ENCODE measurements around the gene ACP3. TPM values are rescaled to one million over a fixed set of nuclear protein-coding genes. Genes with fewer than 3 reads are reported as not detected.

The ACP3 gene
- total RNA-seq, 1 experiment from 2014 or later: 0.82 TPM

DNA sequence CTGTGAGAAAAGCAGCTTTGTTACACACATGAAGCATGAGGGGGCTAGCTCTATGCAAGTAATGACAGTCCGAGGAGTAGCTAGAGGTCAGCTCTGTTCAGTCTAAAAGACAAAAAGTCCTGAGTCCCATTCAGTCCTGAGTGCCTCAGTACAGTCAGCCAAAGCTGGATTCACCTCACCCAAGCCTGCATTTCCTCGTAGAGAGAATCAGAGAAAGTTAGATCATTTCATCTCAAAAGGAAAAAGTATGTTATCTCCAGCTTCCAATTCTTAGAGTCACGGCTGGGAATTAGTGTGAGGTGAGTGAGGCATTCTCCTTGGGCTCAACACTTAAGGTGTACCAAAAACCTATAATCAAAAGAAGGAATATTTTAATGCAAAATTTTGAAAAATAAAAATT is 5.9 kb upstream of the ACP3 start:
- DNase-seq: no peak
- H3K27me3 ChIP-seq (replicated peaks; ENCODE audit: control insufficient read depth, insufficient read depth, low read length): no peaks in the 10 kb centered on the region
- intact Hi-C loops (cut with micrococcal nuclease; ENCODE audit: unreplicated experiment): no loop called here
- H3K4me1 Mint-ChIP-seq (ENCODE audit: low read depth, unreplicated experiment): no peaks in the 10 kb centered on the region
- no peaks in the 10 kb centered on the region for H3K36me3 ChIP-seq (ENCODE audit: control insufficient read depth, insufficient read depth, low read length)
- no peak overlapping the region for H3K4me3 Mint-ChIP-seq (ENCODE audit: unreplicated experiment)
- H3K36me3 Mint-ChIP-seq (ENCODE audit: insufficient read depth, unreplicated experiment): no peaks in the 10 kb centered on the region
- no peaks in the 10 kb centered on the region for H3K27me3 Mint-ChIP-seq (ENCODE audit: insufficient read depth, unreplicated experiment)
- BruUV-seq (replicated peaks): no TSS peak
- no peaks in the 10 kb centered on the region for H3K9me3 Mint-ChIP-seq (ENCODE audit: unreplicated experiment)
- H3K4me1 ChIP-seq: no peaks in the 10 kb centered on the region
- H3K27ac Mint-ChIP-seq (ENCODE audit: unreplicated experiment): no peak overlapping the region
- ChIA-PET POLR2A (no interaction called here), CTCF (no interaction called here)
- TF ChIP-seq, protein P1, sequence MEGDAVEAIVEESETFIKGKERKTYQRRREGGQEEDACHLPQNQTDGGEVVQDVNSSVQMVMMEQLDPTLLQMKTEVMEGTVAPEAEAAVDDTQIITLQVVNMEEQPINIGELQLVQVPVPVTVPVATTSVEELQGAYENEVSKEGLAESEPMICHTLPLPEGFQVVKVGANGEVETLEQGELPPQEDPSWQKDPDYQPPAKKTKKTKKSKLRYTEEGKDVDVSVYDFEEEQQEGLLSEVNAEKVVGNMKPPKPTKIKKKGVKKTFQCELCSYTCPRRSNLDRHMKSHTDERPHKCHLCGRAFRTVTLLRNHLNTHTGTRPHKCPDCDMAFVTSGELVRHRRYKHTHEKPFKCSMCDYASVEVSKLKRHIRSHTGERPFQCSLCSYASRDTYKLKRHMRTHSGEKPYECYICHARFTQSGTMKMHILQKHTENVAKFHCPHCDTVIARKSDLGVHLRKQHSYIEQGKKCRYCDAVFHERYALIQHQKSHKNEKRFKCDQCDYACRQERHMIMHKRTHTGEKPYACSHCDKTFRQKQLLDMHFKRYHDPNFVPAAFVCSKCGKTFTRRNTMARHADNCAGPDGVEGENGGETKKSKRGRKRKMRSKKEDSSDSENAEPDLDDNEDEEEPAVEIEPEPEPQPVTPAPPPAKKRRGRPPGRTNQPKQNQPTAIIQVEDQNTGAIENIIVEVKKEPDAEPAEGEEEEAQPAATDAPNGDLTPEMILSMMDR (IDR thresholded peaks at IDR 0.05; ENCODE audit: insufficient read depth in 1 of 2, low read depth in 1 of 2, low read length in 1 of 2, severe bottlenecking in 1 of 2, unreplicated experiment in 1 of 2): no peak
- H3K4me3 ChIP-seq (ENCODE audit: low read depth, low read length): no peak overlapping the region
- 0 out of 2 replicates have a peak, but pooled peaks cover 7% of the 10 kb centered on the region for H3K9me3 ChIP-seq

DNA sequence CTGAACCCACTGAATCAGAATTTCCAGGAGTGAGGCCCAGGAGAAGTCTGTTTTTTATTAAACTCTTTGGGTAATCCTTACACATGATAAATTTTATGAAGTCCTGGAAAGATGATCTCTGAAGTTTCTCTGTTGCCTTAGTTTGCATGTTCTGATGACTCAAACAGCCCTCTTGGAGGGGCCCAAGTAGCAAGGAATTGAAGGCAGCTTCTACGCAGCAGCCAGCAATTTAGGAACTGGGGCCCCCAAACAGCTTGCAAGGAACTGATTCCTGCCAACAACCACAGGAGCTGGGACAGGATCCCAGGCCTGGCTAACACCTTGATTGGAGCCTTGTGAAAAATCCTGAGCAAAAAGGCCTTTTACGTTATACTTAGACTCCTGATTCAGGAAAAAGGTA is 5.4 kb upstream of the ACP3 start:
- POLR2A ChIA-PET: no interaction called here
- intact Hi-C loops (cut with micrococcal nuclease; ENCODE audit: unreplicated experiment): no loop called here
- Histone ChIP-seq H3K27me3 (replicated peaks; ENCODE audit: control insufficient read depth, insufficient read depth, low read length) (no peaks in the 10 kb centered on the region), H3K36me3 (ENCODE audit: control insufficient read depth, insufficient read depth, low read length) (no peaks in the 10 kb centered on the region), H3K4me3 (ENCODE audit: low read depth, low read length) (no peak overlapping the region), H3K4me1 (peaks cover 4% of the 10 kb centered on the region), H3K9me3 (0 out of 2 replicates have a peak, but pooled peaks cover 7% of the 10 kb centered on the region)
- H3K9me3 Mint-ChIP-seq (ENCODE audit: unreplicated experiment): no peaks in the 10 kb centered on the region
- H3K27ac Mint-ChIP-seq (ENCODE audit: unreplicated experiment): no peak overlapping the region
- CTCF ChIA-PET: no interaction called here
- no TSS peak for BruUV-seq (replicated peaks)
- TF ChIP-seq, protein P1 (IDR thresholded peaks at IDR 0.05; ENCODE audit: insufficient read depth in 1 of 2, low read depth in 1 of 2, low read length in 1 of 2, severe bottlenecking in 1 of 2, unreplicated experiment in 1 of 2): no peak
- no peak for DNase-seq
- no peaks in the 10 kb centered on the region for H3K36me3 Mint-ChIP-seq (ENCODE audit: insufficient read depth, unreplicated experiment)
- H3K4me1 Mint-ChIP-seq (ENCODE audit: low read depth, unreplicated experiment): no peaks in the 10 kb centered on the region
- H3K4me3 Mint-ChIP-seq (ENCODE audit: unreplicated experiment): no peak overlapping the region
- no peaks in the 10 kb centered on the region for H3K27me3 Mint-ChIP-seq (ENCODE audit: insufficient read depth, unreplicated experiment)

DNA sequence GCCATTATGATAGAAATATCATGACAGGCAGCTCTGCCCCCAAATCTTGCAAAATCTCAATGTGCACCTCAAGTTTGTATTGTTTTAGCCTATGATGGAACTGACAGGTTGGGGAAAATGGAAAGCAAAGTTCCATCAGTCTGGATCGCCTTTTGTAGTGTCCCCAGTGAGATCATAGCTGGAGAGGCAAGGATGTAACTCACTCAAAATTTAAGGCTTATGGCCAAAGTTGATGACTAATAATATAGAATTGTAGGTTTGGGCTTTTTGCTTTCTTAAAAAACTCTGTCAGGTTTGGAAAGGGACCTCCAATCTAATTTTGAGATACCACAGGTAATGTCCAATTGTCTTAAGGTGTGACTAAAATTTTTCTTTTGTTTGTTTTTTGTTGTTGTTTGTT is 1.4 kb upstream of the ACP3 start:
- POLR2A ChIA-PET: no interaction called here
- H3K27ac Mint-ChIP-seq (ENCODE audit: unreplicated experiment): no peak overlapping the region
- BruUV-seq (replicated peaks): no TSS peak

More for the DNA sequence above, 1.4 kb upstream of the ACP3 start:
- peaks cover 17% of the 10 kb centered on the region for H3K4me1 ChIP-seq
- H3K27me3 ChIP-seq (replicated peaks; ENCODE audit: control insufficient read depth, insufficient read depth, low read length): no peaks in the 10 kb centered on the region
- intact Hi-C loops (cut with micrococcal nuclease; ENCODE audit: unreplicated experiment): no loop called here
- no peaks in the 10 kb centered on the region for H3K9me3 Mint-ChIP-seq (ENCODE audit: unreplicated experiment)
- CTCF ChIA-PET: no interaction called here
- DNase-seq: no peak
- H3K27me3 Mint-ChIP-seq (ENCODE audit: insufficient read depth, unreplicated experiment): no peaks in the 10 kb centered on the region
- 0 out of 2 replicates have a peak, but pooled peaks cover 7% of the 10 kb centered on the region for H3K9me3 ChIP-seq
- TF ChIP-seq, protein P1 (IDR thresholded peaks at IDR 0.05; ENCODE audit: insufficient read depth in 1 of 2, low read depth in 1 of 2, low read length in 1 of 2, severe bottlenecking in 1 of 2, unreplicated experiment in 1 of 2): no peak
- no peak overlapping the region for H3K4me3 ChIP-seq (ENCODE audit: low read depth, low read length)
- H3K36me3 Mint-ChIP-seq (ENCODE audit: insufficient read depth, unreplicated experiment): no peaks in the 10 kb centered on the region
- H3K4me3 Mint-ChIP-seq (ENCODE audit: unreplicated experiment): no peak overlapping the region
- no peaks in the 10 kb centered on the region for H3K36me3 ChIP-seq (ENCODE audit: control insufficient read depth, insufficient read depth, low read length)
- peaks cover 7% of the 10 kb centered on the region for H3K4me1 Mint-ChIP-seq (ENCODE audit: low read depth, unreplicated experiment)
